COR-L47 (cell line): ENCODE measurements around the gene SEC23IP.
"Not testable (repeated sequence)": the region's sequence is repeated elsewhere in the genome, so short reads cannot be mapped to it uniquely, and the experiment has no call there.

Experiments
- DNase-seq: peaks from one replicate; lab custom pipeline; 2025; lab: John Stamatoyannopoulos, UW

SEC23IP gene

DNA sequence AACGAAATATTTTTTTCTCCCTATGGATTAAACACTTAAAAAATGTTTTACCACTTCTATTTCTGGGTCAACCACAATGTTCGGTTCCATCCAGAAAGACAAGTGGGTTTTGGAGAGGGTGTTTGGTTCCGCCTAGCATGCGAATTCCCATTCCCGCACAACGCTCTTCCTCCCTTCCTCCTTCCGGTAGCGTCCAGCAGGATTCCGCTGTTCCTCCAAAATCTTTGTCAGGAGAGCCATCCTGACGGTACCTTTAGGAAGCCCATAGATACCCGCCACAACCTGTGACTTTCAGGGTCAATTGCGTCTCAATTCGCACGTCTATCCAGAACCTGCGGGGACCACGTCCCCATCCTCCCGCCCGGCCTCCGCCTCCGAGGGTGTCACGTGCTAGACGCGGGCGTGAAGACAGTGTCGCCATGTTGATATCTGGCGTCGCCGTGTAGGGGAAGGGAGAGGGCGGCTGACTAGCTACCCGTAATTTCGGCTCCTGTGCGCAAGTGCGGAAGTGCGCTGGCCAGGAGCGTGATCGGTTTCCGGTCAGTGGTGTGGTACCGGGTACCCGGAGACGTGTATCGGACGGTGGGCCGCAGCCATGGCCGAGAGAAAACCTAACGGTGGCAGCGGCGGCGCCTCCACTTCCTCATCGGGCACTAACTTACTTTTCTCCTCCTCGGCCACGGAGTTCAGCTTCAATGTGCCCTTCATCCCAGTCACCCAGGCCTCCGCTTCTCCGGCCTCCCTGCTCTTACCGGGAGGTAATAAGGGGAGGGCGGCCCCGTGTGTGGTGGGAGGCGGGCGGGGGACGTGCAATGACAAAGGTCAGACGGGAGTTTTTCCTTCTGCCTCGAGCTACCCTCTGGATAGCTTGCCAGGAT lies at the start of gene SEC23IP:
Gene SEC23IP (plus strand): TSS at position 543 of the 878 bp plus-strand sequence. CDS start 53 bp downstream, at position 596.
- DNase-seq = peak; percentile 74

DNA sequence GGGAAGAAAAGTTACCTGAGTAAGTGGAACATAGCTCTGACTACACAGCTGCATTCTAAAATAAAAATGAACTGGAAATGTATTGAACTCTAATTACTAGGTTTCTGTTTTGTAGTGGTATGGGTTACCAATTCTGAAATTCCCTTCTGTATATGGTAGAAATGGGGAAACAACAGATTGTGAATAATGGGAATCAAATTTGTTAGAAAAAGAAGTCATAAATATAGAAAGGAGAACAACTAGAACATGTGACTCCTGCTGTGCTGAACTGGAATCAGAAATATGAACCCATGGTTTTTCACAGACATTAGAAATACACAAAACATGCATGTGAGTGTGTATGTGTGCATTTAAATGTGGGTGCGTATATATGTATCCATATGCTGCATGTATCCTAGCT lies 46.9 kb upstream of the SEC23IP start:
- DNase-seq = no peak

DNA sequence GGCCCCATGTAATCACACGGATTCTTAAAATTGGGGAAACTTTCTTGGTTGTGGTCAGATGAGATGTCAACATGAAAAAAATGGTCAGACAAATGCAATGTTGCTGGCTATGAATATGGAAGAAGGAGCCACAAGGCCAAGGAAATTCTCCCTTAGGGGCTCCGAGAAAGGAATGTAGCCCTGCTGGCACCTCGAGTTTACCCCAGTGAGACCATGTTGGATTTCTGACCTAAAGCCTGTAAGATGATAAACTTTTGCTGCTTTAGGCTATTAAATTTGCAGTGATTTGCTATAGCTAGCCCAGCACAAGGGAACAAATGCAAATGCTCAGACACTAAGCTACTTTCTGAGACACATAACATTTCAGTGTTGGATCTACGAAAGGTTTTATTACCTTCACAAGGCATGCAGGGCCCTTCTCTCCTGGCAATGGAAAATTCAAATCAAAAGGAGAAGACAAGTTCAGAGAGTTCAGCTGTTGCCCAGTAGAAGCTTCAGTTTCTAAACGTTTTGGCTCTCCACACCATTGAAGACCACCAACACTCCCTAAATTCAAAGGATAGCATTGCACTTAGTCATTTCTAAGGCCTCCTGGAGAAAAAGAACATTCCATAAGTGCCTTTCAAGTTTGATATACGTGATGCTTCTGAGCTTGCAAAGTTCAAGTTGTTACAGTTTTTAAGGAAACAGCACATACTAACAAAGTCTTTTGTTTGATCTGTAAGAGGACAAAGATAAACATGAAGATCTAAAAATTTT lies 43.3 kb upstream of the SEC23IP start:
- DNase-seq = no peak

DNA sequence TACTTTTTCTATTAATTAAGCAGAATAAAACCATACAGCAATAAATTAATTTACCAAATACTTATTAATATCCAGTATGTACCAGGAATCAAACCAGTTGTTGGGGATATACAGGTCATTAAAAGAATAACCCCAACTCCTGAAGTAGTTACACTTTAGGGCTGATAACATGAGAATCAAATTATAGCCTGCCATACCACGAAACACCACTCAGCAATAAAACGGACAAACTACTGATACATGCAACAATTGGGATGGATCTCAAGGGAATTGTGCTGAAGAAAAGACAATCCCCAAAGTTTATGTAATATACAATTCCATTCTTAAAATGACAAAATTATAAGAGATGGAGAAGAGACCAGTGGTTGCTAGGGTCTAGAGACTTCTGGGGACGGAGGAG lies 42.6 kb upstream of the SEC23IP start:
- no peak for DNase-seq

DNA sequence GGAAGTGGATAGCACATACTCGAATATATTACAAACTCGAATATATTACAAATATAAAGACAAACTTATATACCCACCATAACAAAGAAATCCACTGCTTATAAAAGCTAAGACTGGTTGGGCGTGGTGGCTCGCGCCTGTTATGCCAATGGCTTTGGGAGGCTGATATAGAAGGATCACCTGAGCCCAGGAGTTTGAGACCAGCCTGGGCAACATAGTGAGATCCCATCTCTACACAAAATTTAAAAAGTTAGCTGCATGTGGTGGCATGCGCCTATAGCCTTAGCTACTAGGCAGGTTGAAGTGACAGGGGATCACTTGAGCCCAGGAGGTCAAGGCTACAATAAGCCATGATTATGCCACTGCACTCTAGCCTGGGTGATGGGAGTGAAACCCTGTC lies 40.3 kb upstream of the SEC23IP start:
- DNase-seq = no peak

DNA sequence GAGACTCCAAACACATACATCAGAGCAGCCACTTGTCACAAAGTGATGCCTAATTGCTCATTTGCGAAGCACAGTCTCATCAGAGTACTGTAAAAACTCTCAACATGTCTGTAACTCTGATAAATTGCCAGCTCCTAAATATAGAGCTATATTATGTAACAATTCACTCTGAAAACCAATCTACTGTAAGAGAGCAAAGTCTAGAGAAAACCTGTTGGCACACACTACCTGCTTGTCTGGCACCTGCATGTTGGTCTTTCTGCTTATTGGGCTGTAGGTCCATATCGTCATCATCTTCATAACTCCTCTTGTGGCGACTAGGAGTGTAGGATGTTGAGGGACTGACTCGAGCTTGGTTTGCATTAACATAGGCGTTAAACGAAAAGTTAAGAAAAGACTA lies 39.7 kb upstream of the SEC23IP start:
- DNase-seq = no peak

DNA sequence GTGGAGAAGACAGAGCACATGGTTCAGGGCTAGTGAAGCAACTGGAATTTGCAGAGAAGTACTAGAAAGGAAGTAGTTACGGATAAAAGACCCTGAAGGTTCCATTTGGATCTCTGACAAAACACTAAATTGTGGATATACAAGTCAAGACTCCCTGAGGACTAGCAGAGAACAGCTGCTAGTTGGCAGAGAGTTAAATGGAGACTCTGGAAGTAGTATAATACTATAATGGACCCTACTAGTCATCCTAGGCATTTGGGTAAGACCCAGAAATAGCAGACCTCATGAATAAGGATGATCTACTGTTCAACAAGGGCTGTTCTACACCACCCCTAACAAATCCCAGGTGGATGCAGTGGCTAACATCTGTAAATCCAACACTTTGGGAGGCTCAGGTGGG lies 39.0 kb upstream of the SEC23IP start:
- DNase-seq = no peak

DNA sequence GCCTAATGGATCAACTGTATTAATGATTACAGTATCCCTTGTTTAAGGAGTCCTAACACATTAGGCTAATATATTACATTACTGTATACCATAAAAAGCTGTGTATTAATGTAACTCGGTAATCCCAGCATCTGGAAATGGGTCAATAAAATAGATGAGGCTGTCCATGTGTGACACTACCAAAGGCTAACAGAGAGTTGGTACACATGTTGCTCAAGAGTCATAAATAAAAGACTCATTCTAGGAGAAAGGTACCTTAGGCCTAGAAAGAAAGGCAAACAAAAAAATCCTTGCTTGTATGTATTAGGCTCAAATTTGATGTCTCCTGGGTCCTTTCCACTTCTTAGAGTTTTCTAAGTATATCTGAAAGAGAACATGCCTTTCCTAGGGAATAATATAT lies 34.5 kb upstream of the SEC23IP start:
- no peak for DNase-seq

DNA sequence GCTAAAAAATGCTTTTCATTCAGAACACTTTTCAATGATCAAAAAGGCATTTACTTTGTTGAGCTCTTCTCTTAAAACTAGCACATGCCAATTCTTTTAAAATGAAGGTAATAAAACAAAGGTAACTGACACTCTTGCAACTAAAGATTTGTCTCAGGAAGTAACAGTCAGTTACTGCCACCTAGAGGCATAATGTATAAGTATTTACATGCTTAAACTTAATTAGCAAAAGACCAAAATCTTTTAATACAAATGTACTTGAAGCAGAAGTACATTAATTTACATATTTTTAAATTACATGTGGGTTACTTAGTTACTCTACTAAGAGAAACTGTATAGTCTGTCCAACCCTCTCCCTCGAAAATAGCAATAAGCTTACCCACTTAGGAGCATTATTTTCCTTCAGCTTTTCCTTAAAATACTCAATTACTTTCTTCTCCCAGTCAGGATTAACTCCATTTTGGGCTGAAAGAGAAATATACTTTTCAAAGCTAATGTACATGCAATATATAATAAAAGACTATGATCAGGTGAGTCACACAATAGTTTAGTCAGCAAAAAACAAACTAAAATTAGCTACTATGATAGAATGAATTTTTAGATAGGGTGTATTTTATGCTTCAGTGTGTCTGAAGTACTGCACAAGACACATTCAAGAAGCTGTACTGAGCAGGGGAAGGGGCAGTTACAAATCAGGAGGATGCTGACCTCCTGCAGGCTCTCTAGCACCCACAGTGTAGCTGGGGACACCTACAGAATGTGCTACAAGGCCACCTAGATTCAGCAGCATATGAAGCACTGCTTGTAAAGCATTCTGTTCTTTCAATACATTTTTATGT lies 32.9 kb upstream of the SEC23IP start:
- DNase-seq = peak; percentile 10

DNA sequence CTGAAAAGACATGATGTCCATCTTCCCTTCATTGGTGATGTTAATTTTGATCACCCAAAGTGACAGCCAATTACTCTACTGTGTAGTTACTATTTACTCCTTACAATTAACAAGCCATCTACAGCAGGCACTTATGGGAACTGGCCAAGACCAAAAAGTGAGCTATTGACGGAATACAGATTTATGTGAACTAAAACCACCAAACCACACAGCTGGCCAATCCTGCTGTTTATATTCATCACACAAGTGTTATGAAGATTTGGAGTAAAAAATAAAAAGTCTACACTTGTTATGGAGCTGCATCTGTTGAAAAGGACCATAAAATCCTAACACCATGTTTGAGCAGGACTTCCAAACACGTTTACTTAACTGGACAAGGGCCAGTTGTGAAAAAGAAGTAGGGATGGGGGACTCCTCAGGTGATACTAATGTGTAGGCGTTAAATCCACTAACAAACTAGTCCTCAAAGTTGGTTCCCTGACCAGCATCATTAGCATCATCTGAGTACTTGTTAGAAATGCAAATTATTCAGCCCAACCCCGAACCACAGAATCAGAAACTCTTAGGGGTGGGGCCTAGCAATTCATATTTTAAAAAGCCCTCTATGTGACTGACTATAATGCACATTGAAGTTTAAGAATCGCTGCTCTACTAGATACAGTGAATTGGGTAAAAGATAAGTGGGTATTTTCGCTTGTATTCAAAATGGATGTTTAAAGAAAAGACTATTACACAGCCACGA lies 31.5 kb upstream of the SEC23IP start:
- no peak for DNase-seq

DNA sequence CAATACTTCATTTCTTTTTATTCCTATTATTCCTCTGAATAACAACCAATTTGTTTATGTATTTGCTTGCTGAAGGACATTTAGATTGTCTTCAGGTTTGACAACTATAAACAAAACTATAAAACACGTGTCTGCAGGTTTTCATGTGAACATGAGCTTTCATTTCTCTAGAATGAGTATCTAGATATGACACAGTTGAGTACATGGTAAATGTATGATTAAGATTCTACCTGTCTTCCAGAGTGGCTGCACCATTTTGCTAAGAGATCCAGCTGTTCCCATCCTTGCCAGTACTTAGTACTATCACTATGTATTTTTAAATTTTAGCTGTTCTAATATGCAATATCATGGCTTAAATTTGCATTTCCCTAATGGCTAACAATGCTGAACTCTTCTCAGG lies 30.0 kb upstream of the SEC23IP start:
- DNase-seq = no peak

DNA sequence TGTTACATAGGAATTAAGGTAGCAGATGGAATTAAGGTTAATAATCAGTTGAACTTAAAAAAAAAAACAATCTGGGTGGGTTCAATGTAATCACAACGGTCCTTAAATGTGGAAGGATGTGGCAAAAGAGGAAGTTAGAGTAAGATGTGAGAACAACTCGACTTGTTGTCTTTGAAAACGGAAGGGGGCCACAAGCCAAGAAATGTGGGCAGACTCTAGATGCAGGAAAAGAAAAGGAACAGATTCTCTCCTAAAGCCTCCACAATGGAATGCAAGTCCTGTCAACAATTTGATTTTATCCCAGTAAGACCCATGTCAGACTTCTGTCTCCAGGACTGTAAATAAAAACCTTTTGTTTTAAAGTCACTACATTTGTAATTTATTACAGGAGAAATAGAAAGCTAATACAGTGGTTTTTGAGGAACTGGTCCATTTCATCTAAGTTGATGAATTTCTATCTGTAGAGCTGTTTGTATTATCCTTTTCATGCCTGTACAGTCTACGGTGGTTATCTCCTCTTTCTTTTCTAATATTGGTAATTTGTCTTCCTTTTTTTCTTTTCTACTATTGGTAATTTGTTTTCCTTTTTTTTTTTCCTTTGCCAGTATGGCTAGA lies 28.5 kb upstream of the SEC23IP start:
- no peak for DNase-seq

DNA sequence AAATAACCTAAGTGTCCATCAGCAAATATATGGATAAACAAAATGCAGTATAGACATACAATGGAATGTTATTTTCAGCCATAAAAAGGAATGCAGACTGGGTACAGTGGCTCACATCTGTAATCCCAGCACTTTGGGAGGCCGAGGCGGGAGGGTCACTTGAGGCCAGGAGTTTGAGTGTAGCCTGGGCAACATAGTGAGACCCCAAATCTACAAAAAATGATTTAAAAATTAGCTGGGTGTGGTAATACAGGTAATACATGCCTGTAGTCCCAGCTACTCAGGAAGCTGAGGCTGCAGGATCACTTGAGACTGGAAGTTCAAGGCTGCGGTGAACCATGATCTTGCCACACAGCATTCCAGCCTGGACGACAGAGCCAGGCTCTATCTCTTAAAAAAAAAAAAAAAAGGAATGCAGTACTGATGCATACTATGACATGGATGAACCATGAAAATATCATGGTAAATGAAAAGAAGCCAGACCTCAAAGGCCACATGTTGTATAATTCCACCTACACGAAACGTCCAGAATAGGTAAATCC lies 26.8 kb upstream of the SEC23IP start:
- no peak for DNase-seq

DNA sequence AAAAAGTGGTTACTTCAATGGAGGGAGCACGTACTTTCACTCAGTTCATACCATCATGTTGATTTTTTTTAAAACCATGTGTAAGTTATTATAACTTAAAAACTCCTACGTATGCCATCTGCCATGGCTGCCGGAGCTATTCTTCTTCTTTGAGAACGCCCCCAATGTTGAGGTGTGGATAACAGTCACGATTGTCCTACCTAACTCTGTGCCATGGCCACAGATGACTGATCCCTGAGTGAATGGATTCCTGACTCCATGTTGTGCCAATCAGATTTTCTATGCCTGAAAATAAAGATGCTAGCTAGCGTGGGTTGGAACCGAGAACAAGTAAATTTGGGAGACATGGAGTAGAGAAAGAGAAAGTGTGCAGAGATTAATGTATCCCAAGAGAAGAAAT lies 25.2 kb upstream of the SEC23IP start:
- no peak for DNase-seq

DNA sequence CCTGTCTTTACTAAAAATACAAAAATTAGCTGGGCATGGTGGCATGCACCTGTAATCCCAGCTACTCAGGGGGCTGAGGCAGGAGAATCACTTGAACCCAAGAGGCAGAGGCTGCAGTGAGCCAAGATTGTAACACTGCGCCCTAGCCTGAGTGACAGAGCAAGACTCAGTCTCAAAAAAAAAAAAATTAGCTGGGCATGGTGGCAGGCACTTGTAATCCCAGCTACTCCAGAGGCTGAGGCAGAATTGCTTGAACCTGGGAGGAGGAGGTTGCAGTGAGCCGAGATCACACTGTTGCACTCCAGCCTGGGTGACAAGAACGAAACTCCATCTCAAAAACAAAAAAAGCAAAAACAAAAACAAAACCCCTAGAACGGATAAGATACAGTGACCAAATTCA lies 23.1 kb upstream of the SEC23IP start:
- DNase-seq = not testable (repeated sequence)

DNA sequence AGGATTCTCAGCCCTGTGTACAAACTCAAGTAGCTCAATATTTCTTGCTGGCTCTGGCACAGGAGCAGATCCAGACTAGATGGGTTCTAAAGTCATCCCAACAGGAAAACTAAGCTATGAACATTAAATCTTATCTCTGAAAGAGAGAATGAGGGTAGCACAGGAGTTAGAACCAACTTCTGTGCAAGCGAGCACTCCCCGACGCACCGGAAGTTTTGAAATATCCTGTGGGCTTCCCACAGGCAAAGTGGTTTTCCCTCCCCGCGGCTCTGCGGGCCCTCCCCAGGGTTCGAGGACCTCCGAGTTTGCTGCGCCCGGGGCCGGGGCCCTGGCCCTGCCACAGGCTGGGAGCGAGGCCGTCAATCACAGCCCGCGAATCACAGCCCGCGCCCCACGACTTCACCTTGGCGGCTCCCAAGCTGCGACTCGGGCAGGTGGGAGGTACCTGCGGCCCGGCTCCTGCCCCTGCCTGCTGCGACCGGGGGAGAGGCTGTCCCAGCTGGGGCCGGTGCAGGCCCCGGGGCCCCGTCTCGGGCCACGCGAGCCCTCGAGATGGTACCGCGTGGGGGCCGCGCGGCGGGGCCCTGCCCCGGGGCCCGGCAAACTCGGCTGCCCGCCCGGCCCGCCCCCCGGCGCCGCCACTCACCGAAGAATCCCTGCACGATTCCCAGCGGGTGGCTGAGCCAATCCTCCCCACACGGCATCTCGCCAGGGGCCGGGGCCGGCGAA lies 20.5 kb upstream of the SEC23IP start:
- DNase-seq = peak; percentile 25

DNA sequence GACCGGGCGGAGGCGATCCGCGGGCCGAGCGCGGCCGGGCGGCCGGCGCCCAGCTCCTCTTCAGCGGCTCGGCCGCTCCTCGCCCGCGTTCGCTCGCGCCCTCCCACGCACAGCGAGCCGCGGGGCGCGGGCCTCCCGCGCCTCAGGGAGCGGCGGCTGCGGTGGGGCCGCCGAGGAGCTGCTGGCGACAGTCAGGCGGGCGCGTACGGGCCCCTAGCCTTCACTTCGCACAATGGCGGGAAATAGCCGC lies 20.0 kb upstream of the SEC23IP start, which contains the start of gene MCMBP:
Gene MCMBP (minus strand): TSS at position 234 of the 250 bp plus-strand sequence. CDS start 259 bp downstream, outside the sequence.
- no peak for DNase-seq

DNA sequence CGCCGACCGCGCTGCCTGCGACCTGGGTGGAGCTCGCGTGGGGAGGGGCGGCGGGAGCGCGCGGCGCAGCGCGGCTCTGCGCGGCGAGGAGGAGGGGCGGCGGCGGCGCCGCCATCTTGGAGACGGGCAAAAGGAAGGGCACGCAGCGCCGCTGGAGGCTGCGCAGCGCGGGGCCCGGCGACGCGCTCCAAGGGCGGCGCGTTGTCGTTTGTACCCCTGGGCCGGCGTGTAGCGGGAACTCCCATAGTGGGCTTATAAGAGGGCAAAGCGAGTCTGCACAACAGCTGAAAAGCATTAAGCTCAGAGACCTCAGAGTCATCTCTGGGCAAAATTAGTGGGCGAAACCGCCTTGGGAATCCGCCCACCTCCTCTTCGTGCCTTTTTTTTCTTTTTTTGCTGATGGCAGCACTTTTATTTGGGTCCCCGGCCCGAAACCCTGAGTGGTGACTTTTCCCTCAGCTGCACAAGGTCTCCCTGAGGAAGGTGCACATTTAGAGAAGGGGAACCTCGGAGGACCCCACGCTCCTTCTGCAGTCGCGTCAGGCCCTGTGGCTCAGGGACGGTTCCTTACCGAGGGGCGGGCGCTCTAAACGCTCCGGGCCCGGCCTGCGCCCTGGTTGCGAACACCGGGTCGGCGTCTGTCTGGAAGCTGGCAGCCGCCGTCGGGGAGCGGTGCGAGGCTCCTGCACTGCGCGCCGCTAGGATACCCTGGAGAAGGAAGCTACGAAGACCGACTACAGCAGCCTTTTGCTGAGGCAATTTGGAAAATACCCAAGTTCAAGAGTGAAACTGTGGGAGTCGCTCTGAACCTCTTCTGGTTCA lies 19.5 kb upstream of the SEC23IP start:
- peak; percentile 61 for DNase-seq

DNA sequence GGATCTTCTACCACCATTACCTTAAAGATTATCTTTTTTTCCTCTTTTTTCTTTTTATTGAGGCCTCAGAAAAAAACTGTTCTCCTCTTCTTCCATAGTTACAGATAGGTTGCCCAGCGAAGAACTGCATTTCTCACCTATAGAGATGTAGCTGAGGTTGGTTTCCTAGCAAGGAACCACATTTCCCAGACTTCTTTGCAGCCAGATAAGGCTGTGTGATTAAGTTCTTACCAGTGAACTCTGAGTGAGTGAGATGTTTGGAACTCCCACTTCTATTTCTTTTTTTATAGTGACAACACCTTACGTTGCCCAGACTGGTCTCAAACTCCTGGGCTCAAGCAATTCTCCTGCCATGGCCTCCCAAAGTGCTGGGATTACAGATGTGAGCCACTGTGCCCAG lies 14.0 kb upstream of the SEC23IP start:
- no peak for DNase-seq
